Sigmoid colon (tissue), 4 donors: Measurements from ENCODE around the gene OSBPL5.

ENCODE experiments used
- CTCF ChIP-seq, 4 experiments: fragments of 450-650 bp in 3 of 4; fragments of 200-600 bp in 1 of 4; IDR thresholded peaks; one replicate each; pipeline ENCODE4 v1.5.1; 2016 to 2019; ENCODE audit warnings: antibody characterized with exemption in 4 of 4, mild to moderate bottlenecking in 3 of 4, moderate library complexity in 2 of 4
- EP300 ChIP-seq, 4 donors: sonication (generic); formaldehyde crosslinking; IDR thresholded peaks; one replicate each; pipeline ENCODE4 v1.6.1; 2017; ENCODE audit warnings: antibody characterized with exemption in 4 of 4
- POLR2A ChIP-seq, 2 donors: fragments of 450-650 bp; IDR thresholded peaks; one replicate each; pipeline ENCODE4 v1.6.1; 2016; ENCODE audit warnings: antibody characterized with exemption in 2 of 2, mild to moderate bottlenecking in 2 of 2, moderate library complexity in 2 of 2
- POLR2AphosphoS5 ChIP-seq, 4 donors: sonication (generic); formaldehyde crosslinking; IDR thresholded peaks; one replicate each; pipeline ENCODE4 v1.6.1; 2017; ENCODE audit warnings: antibody characterized with exemption in 4 of 4

- no peak for TF ChIP-seq POLR2AphosphoS5 (IDR thresholded peaks at IDR 0.05)
- TF ChIP-seq POLR2A (IDR thresholded peaks at IDR 0.05): no peak
- TF ChIP-seq CTCF (IDR thresholded peaks at IDR 0.05): no peak
- TF ChIP-seq EP300 (IDR thresholded peaks at IDR 0.05): no peak
Observed at GRCh38 chr11:3134651-3135480, 30.2 kb downstream of the OSBPL5 start.
